Mesothelial cell of epicardium (in vitro differentiated cells): Measurements from ENCODE around the gene UBA5. TPM values are rescaled to one million over a fixed set of nuclear protein-coding genes. Genes with fewer than 3 reads are reported as not detected.

ENCODE experiments used
- DNase-seq, 2 experiments: peaks; one replicate each; pipeline ENCODE4 v3.0.0; 2021; ENCODE audit warnings: low spot score in 2 of 2; ENCODE audit not compliant: unreplicated experiment in 2 of 2
- H3K27ac Mint-ChIP-seq: 2 replicates; pipeline ENCODE4 v1.8.0; 2021; ENCODE audit warnings: mixed read lengths
- H3K27me3 Mint-ChIP-seq: 2 replicates; pipeline ENCODE4 v1.8.0; 2021; ENCODE audit warnings: low read depth, mixed read lengths
- H3K36me3 Mint-ChIP-seq: 2 replicates; pipeline ENCODE4 v1.8.0; 2021; ENCODE audit warnings: mixed read lengths
- H3K4me1 Mint-ChIP-seq: 2 replicates; pipeline ENCODE4 v1.8.0; 2021; ENCODE audit warnings: mixed read lengths
- H3K4me3 Mint-ChIP-seq: 2 replicates; pipeline ENCODE4 v1.8.0; 2021; ENCODE audit warnings: mild to moderate bottlenecking, moderate library complexity, mixed read lengths
- H3K9me3 Mint-ChIP-seq: 2 replicates; pipeline ENCODE4 v1.8.0; 2021; ENCODE audit warnings: mixed read lengths
- total RNA-seq: library from RNA; stranded (reverse); gene quantifications from 3 replicates; pipeline ENCODE4 v1.2.1, GENCODE V29; 2021
- TF ChIP-seq, protein P1 (sequence below): fragments of 200-600 bp; sonication (generic); IDR thresholded peaks from one replicate; pipeline ENCODE4 v1.5.0; 2021; ENCODE audit warnings: antibody characterized with exemption; ENCODE audit not compliant: unreplicated experiment

The UBA5 gene
- total RNA-seq, 1 donor from 2014 or later: 37.9 TPM

DNA sequence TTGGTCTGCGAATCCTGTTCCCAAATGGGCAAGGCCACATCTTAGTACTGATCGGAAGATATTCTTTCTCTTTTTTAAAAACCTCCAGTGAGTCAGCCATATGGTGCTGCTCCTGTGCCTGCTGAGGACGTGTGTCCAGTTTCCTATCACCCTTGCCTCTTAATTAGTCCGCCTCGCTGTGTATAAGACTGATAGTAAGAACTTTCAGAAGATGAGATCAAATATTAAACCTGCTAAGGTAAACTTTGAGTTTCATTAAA lies 612 bp downstream of the UBA5 start:
- peak overlapping the region; percentile 95 for H3K4me3 Mint-ChIP-seq
- no peaks in the 10 kb centered on the region for H3K36me3 Mint-ChIP-seq
- peaks cover 27% of the 10 kb centered on the region for H3K4me1 Mint-ChIP-seq
- DNase-seq: no peak
- H3K27ac Mint-ChIP-seq: peak overlapping the region; percentile 94
- H3K9me3 Mint-ChIP-seq: no peaks in the 10 kb centered on the region
- TF ChIP-seq, protein P1, sequence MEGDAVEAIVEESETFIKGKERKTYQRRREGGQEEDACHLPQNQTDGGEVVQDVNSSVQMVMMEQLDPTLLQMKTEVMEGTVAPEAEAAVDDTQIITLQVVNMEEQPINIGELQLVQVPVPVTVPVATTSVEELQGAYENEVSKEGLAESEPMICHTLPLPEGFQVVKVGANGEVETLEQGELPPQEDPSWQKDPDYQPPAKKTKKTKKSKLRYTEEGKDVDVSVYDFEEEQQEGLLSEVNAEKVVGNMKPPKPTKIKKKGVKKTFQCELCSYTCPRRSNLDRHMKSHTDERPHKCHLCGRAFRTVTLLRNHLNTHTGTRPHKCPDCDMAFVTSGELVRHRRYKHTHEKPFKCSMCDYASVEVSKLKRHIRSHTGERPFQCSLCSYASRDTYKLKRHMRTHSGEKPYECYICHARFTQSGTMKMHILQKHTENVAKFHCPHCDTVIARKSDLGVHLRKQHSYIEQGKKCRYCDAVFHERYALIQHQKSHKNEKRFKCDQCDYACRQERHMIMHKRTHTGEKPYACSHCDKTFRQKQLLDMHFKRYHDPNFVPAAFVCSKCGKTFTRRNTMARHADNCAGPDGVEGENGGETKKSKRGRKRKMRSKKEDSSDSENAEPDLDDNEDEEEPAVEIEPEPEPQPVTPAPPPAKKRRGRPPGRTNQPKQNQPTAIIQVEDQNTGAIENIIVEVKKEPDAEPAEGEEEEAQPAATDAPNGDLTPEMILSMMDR: no peak
- H3K27me3 Mint-ChIP-seq: no peaks in the 10 kb centered on the region

DNA sequence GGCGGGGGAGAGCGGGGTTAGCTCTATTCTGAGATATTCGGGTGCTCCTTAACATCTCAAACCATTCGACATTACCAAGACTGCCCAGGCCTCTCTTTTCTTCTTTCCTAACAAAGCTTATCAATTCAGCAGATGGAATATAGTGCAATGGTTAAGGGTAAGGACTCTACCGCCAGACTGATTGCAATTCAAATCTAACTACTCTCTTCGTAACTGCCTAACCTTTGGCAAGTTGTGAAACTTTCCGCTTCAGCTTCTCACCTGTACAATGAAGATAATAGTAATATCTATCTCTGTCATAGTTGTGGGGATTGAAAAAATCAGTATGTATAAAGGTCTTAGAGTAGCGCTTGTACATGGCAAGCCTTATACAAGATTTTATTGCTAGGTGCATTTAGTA lies 972 bp downstream of the UBA5 start:
- H3K4me3 Mint-ChIP-seq: peak overlapping the region; percentile 95
- H3K9me3 Mint-ChIP-seq: no peaks in the 10 kb centered on the region
- H3K36me3 Mint-ChIP-seq: no peaks in the 10 kb centered on the region
- peaks cover 27% of the 10 kb centered on the region for H3K4me1 Mint-ChIP-seq
- H3K27ac Mint-ChIP-seq: peak overlapping the region; percentile 94
- TF ChIP-seq, protein P1: no peak
- no peaks in the 10 kb centered on the region for H3K27me3 Mint-ChIP-seq
- DNase-seq: no peak

DNA sequence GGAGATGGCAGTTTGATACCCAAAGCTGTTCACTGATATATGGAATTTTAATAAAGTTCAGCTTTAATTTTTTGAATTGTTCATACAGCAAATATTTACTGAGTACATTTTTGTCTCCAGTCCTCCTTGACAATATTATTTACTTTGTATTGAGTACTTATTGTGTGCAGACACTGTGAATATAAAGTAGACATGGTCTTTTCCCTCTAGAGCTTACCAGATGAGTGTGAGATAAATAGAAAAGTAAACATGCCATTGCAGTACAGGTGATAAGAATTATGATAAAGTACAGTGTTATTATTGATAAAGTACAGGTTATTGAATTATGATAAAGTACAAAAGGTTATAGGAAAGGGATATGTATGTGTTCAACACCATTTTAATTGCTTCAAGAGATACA lies 2.1 kb downstream of the UBA5 start:
- H3K9me3 Mint-ChIP-seq: no peaks in the 10 kb centered on the region
- DNase-seq: no peak
- no peaks in the 10 kb centered on the region for H3K36me3 Mint-ChIP-seq
- H3K27me3 Mint-ChIP-seq: no peaks in the 10 kb centered on the region
- H3K27ac Mint-ChIP-seq: no peak overlapping the region
- H3K4me3 Mint-ChIP-seq: no peak overlapping the region
- TF ChIP-seq, protein P1: no peak
- H3K4me1 Mint-ChIP-seq: peaks cover 25% of the 10 kb centered on the region

DNA sequence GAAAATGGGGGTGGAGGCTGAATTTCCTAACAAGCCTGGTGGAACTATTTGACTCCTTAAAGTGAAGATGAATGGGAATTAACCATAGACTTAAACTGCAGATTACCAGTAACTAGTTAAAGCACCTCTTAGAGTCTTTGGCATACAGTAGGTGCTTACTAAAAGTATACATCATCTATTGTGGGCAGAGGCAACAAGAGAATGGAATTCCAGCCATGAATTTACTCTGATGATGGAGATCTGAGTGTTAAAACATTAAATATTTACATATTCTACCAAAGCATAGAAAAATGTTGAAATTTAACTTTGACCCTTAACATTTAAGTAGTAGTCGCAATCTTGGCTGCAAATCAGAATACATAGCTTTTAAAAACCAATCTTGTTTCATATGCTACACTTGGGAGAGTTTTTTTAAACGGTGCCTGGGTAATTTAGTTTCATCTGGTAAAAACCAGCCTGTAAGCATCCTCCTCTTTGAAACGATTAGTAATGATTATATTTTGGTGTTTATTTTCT lies 5.2 kb downstream of the UBA5 start:
- H3K27me3 Mint-ChIP-seq: no peaks in the 10 kb centered on the region
- no peak for DNase-seq
- TF ChIP-seq, protein P1: no peak
- H3K36me3 Mint-ChIP-seq: no peaks in the 10 kb centered on the region
- no peak overlapping the region for H3K27ac Mint-ChIP-seq
- H3K4me1 Mint-ChIP-seq: peaks cover 15% of the 10 kb centered on the region
- H3K9me3 Mint-ChIP-seq: no peaks in the 10 kb centered on the region
- H3K4me3 Mint-ChIP-seq: no peak overlapping the region

DNA sequence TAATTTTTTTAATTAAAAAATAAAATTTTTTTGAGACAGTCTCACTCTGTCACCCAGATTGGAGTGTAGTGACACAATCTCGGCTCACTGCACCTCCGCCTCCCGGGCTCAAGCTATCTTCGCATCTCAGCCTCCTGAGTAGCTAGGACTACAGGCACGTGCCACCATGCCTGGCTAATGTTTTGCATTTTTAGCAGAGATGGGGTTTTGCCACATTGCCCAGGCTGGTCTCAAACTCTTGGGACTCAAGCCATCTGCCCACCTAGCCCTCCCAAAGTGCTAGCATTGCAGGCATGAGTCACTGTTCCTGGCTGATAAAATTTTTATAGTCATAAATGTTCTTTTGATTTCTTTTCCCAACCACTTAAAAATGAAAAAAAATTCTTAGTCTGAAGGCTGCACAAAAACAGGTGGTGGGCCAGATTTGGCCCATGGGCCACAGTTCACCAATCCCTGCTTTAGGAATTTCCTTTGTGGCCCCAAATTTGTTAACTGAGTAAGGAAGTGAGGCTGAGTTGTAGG lies 9.2 kb downstream of the UBA5 start:
- peaks cover 5% of the 10 kb centered on the region for H3K4me1 Mint-ChIP-seq
- H3K4me3 Mint-ChIP-seq: no peak overlapping the region
- no peak overlapping the region for H3K27ac Mint-ChIP-seq
- no peak for DNase-seq
- H3K27me3 Mint-ChIP-seq: no peaks in the 10 kb centered on the region
- TF ChIP-seq, protein P1: no peak
- no peaks in the 10 kb centered on the region for H3K9me3 Mint-ChIP-seq
- peaks cover 6% of the 10 kb centered on the region for H3K36me3 Mint-ChIP-seq

DNA sequence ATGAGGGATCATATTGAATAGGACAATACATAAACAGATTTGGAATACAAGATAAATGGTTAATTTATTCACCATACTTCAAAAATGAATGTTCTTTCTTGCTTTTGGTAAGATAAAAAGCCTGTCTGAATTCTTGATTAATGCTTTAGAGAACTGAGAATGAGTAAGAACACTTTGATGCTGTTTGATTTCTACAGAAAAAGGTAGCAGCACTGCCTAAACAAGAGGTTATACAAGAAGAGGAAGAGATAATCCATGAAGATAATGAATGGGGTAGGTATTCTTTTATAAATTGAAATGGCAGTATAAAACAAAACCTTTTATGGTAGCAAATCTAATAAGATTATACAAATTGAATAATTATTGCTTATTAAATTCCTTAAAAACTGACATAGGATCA lies 15.3 kb downstream of the UBA5 start:
- Mint-ChIP-seq H3K4me1 (peaks cover 4% of the 10 kb centered on the region), H3K4me3 (no peak overlapping the region), H3K27ac (no peak overlapping the region), H3K9me3 (no peaks in the 10 kb centered on the region), H3K27me3 (no peaks in the 10 kb centered on the region), H3K36me3 (peaks cover 31% of the 10 kb centered on the region)
- TF ChIP-seq, protein P1: no peak
- DNase-seq: no peak
